Ovary (tissue), 3 donors: ENCODE results near the gene RNU6-9.

Source experiments
- EP300 ChIP-seq: sonication (generic); formaldehyde crosslinking; IDR thresholded peaks from one replicate; pipeline ENCODE4 v1.6.1; 2017; ENCODE audit warnings: antibody characterized with exemption
- POLR2A ChIP-seq: fragments of 450-650 bp; IDR thresholded peaks from one replicate; pipeline ENCODE4 v1.6.1; 2017; ENCODE audit warnings: antibody characterized with exemption, mild to moderate bottlenecking, moderate library complexity
- TF ChIP-seq, protein P1 (sequence below), 3 donors: fragments of 450-650 bp in 2 of 3; fragments of 200-600 bp in 1 of 3; IDR thresholded peaks; one replicate each; pipeline versions ENCODE4 v1.5.1 to v1.8.0; 2016 to 2022; ENCODE audit warnings: antibody characterized with exemption in 3 of 3, mild to moderate bottlenecking in 1 of 3
- donor health status: DM: no; HTN: no; CAD: no.

- TF ChIP-seq, protein P1, sequence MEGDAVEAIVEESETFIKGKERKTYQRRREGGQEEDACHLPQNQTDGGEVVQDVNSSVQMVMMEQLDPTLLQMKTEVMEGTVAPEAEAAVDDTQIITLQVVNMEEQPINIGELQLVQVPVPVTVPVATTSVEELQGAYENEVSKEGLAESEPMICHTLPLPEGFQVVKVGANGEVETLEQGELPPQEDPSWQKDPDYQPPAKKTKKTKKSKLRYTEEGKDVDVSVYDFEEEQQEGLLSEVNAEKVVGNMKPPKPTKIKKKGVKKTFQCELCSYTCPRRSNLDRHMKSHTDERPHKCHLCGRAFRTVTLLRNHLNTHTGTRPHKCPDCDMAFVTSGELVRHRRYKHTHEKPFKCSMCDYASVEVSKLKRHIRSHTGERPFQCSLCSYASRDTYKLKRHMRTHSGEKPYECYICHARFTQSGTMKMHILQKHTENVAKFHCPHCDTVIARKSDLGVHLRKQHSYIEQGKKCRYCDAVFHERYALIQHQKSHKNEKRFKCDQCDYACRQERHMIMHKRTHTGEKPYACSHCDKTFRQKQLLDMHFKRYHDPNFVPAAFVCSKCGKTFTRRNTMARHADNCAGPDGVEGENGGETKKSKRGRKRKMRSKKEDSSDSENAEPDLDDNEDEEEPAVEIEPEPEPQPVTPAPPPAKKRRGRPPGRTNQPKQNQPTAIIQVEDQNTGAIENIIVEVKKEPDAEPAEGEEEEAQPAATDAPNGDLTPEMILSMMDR (IDR thresholded peaks at IDR 0.05) = no peak
- no peak for TF ChIP-seq POLR2A
- no peak for TF ChIP-seq EP300
Measured at GRCh38 chr19:916645-917322, 23.5 kb downstream of the RNU6-9 start.
